IMR-90 (cell line): Measurements from ENCODE around the gene ZNF217. TPM values are rescaled to one million over a fixed set of nuclear protein-coding genes. Genes with fewer than 3 reads are reported as not detected.

Source experiments
- ATAC-seq: fragments of 200-7000 bp; cut with Tn5 transposase; 2 replicates; pipeline ENCODE4 v1.9.1; 2020; ENCODE audit warnings: low read depth, mild to moderate bottlenecking, moderate library complexity
- BruUV-seq: library from RNA; stranded (reverse); fragments of 400-500 nt; replicated peaks from 2 replicates; lab custom pipeline; 2021; lab: Mats Ljungman, UMichigan
- CTCF ChIA-PET: fragments of 300-600 bp; formaldehyde crosslinking; extraction: SDS; loops from one replicate; lab custom pipeline; 2021; ENCODE audit warnings: antibody characterized with exemption; lab: Yijun Ruan, JAX
- POLR2A ChIA-PET: fragments of 300-600 bp; sonication (Branson Sonifier 250); formaldehyde crosslinking; loops from one replicate; lab custom pipeline; 2022; ENCODE audit warnings: antibody characterized with exemption; ENCODE audit not compliant: unreplicated experiment; lab: Charles Lee
- DNase-seq: peaks from one replicate; pipeline ENCODE4 v3.0.0; 2013
- H2AFZ ChIP-seq: replicated peaks from 2 replicates; pipeline ENCODE3; 2013; ENCODE audit warnings: low read length, mild to moderate bottlenecking; ENCODE audit not compliant: poor library complexity
- H2AK5ac ChIP-seq: 2 replicates; pipeline ENCODE4 v1.6.1; 2013; ENCODE audit warnings: low read depth, low read length, inconsistent platforms
- H2AK9ac ChIP-seq: replicated peaks from 2 replicates; pipeline ENCODE3; 2013; ENCODE audit warnings: mild to moderate bottlenecking, low read depth, low read length, moderate library complexity; ENCODE audit not compliant: poor library complexity
- H2BK120ac ChIP-seq: 2 replicates; pipeline ENCODE4 v1.6.1; 2013; ENCODE audit warnings: low read depth, low read length, inconsistent platforms
- H2BK15ac ChIP-seq: 3 replicates; pipeline ENCODE4 v1.6.1; 2013; ENCODE audit warnings: low read depth, low read length, inconsistent platforms
- H2BK20ac ChIP-seq: 2 replicates; pipeline ENCODE4 v1.6.1; 2013; ENCODE audit warnings: low read depth, mild to moderate bottlenecking, inconsistent platforms, low read length, moderate library complexity
- H2BK5ac ChIP-seq: 2 replicates; pipeline ENCODE4 v1.6.1; 2013; ENCODE audit warnings: mild to moderate bottlenecking, low read depth, low read length, inconsistent platforms; ENCODE audit not compliant: poor library complexity, severe bottlenecking
- H3K14ac ChIP-seq: replicated peaks from 2 replicates; pipeline ENCODE4 v1.6.1; 2013; ENCODE audit warnings: low read depth, low read length, inconsistent platforms
- H3K18ac ChIP-seq: 2 replicates; pipeline ENCODE4 v1.6.1; 2013; ENCODE audit warnings: low read depth, low read length, control low read depth
- H3K23ac ChIP-seq: 2 replicates; pipeline ENCODE4 v1.6.1; 2013; ENCODE audit warnings: low read depth, low read length, inconsistent platforms
- H3K27ac ChIP-seq: 2 replicates; pipeline ENCODE4 v1.5.1; 2013; ENCODE audit warnings: mild to moderate bottlenecking, control low read depth, low read length; ENCODE audit not compliant: insufficient read depth
- H3K27me3 ChIP-seq: 2 replicates; pipeline ENCODE4 v1.6.1; 2013; ENCODE audit warnings: low read length; ENCODE audit not compliant: control insufficient read depth, insufficient read depth
- H3K36me3 ChIP-seq: 2 replicates; pipeline ENCODE4 v1.6.1; 2013; ENCODE audit warnings: low read length, mixed read lengths; ENCODE audit not compliant: control insufficient read depth, insufficient read depth
- H3K4ac ChIP-seq: 2 replicates; pipeline ENCODE4 v1.6.1; 2013; ENCODE audit warnings: low read depth, low read length, inconsistent platforms
- H3K4me1 ChIP-seq: 2 replicates; pipeline ENCODE4 v1.6.1; 2013; ENCODE audit warnings: low read length, mixed read lengths; ENCODE audit not compliant: control insufficient read depth, insufficient read depth
- H3K4me2 ChIP-seq: 2 replicates; pipeline ENCODE4 v1.6.1; 2013; ENCODE audit warnings: low read depth, mild to moderate bottlenecking, control low read depth, low read length, moderate library complexity
- H3K4me3 ChIP-seq: 2 replicates; pipeline ENCODE4 v1.5.1; 2013; ENCODE audit warnings: low read depth, mild to moderate bottlenecking, control low read depth, low read length, moderate library complexity; ENCODE audit not compliant: insufficient read depth
- H3K56ac ChIP-seq: 2 replicates; pipeline ENCODE4 v1.6.1; 2013; ENCODE audit warnings: low read length, inconsistent platforms; ENCODE audit not compliant: insufficient read depth; ENCODE audit errors: extremely low read depth
- H3K79me1 ChIP-seq, 2 experiments: 2 replicates each; pipeline ENCODE4 v1.6.1; 2013; ENCODE audit warnings: low read length in 2 of 2, inconsistent platforms in 1 of 2, low read depth in 1 of 2
- H3K9ac ChIP-seq: 2 replicates; pipeline ENCODE4 v1.6.1; 2013; ENCODE audit warnings: low read depth, low read length, control low read depth
- H3K9me1 ChIP-seq: 2 replicates; pipeline ENCODE4 v1.6.1; 2013; ENCODE audit warnings: low read length, inconsistent platforms; ENCODE audit not compliant: insufficient read depth
- H3K9me3 ChIP-seq: 2 replicates; pipeline ENCODE4 v1.6.1; 2013; ENCODE audit warnings: low read length; ENCODE audit not compliant: control insufficient read depth, insufficient read depth
- H4K20me1 ChIP-seq: 2 replicates; pipeline ENCODE4 v1.6.1; 2013; ENCODE audit warnings: low read length, inconsistent platforms; ENCODE audit not compliant: insufficient read depth
- H4K5ac ChIP-seq: 2 replicates; pipeline ENCODE4 v1.6.1; 2013; ENCODE audit warnings: mild to moderate bottlenecking, low read depth, low read length, control low read depth
- H4K8ac ChIP-seq, 2 experiments: 2 replicates each; pipeline ENCODE4 v1.6.1; 2013; ENCODE audit warnings: low read depth in 2 of 2, low read length in 2 of 2, control low read depth in 1 of 2, inconsistent platforms in 1 of 2
- H4K91ac ChIP-seq: 2 replicates; pipeline ENCODE4 v1.6.1; 2013; ENCODE audit warnings: low read depth, low read length, inconsistent platforms; ENCODE audit not compliant: insufficient read depth
- CEBPB ChIP-seq: IDR thresholded peaks from 2 replicates; pipeline ENCODE4 v1.6.1; 2012; ENCODE audit warnings: low read depth, low read length, improper control_type of control experiment
- FOS ChIP-seq: fragments of 150-350 bp; IDR thresholded peaks from 2 replicates; pipeline ENCODE4 v1.6.1; 2016; ENCODE audit warnings: low read depth, low read length
- MAFK ChIP-seq: IDR thresholded peaks from 2 replicates; pipeline ENCODE4 v1.6.1; 2012; ENCODE audit warnings: low read depth, low read length, improper control_type of control experiment
- NFE2L2 ChIP-seq: fragments of 150-350 bp; IDR thresholded peaks from 2 replicates; pipeline ENCODE4 v1.6.1; 2016; ENCODE audit warnings: low read depth, mild to moderate bottlenecking, low read length
- POLR2A ChIP-seq: IDR thresholded peaks from 2 replicates; pipeline ENCODE4 v1.6.1; 2012; ENCODE audit warnings: mild to moderate bottlenecking, low read depth, low read length
- RCOR1 ChIP-seq: IDR thresholded peaks from 2 replicates; pipeline ENCODE4 v1.6.1; 2012; ENCODE audit warnings: mild to moderate bottlenecking, low read length, improper control_type of control experiment; ENCODE audit not compliant: insufficient replicate concordance
- WGBS, 2 experiments: methylation state at CpG; one replicate each; pipeline versions ENCODE4 v1.1.5 to v1.1.7; 2013; ENCODE audit warnings: missing lambda C conversion rate in 2 of 2; ENCODE audit not compliant: insufficient read length in 1 of 2; ENCODE audit errors: extremely low coverage in 2 of 2; 5-methylcytosine and 5-hydroxymethylcytosine counted together
- dilution Hi-C: fragments of 300-500 bp; cut with HindIII; formaldehyde crosslinking; loops from one replicate; pipeline ENCODE4 v1.14.3; 2018; ENCODE audit warnings: low sequenced_read_pairs; ENCODE audit not compliant: unreplicated experiment
- in situ Hi-C: fragments of 300-500 bp; cut with MboI; formaldehyde crosslinking; loops from 3 replicates; pipeline ENCODE4 v1.14.3; 2019; ENCODE audit warnings: low sequenced_read_pairs, inconsistent platforms, mixed read lengths
- intact Hi-C: fragments of 100-400 bp; cut with micrococcal nuclease; formaldehyde crosslinking; loops from 2 replicates; pipeline ENCODE4 v1.10.0; 2022
- polyA plus RNA-seq, 3 experiments: library from polyadenylated mRNA; depleted of rRNA; stranded (reverse); fragments of >200 nt; gene quantifications; 2 replicates each; pipeline ENCODE4 v1.2.3, GENCODE V29; 2012; ENCODE audit warnings: low replicate concordance in 1 of 3
- total RNA-seq: library from RNA; depleted of rRNA; stranded (reverse); fragments of >200 nt; gene quantifications from 2 replicates; pipeline ENCODE4 v1.2.3, GENCODE V29; 2012
- TF ChIP-seq, protein P1 (sequence below): fragments of 150-350 bp; IDR thresholded peaks from 2 replicates; pipeline ENCODE4 v1.6.1; 2017; ENCODE audit warnings: mild to moderate bottlenecking, antibody characterized with exemption, low read length, low read depth

Gene ZNF217
- total and polyA plus RNA-seq, 2 of the 4 experiments (the other 2 are of a cell fraction): 9.1 to 27.8 TPM

DNA sequence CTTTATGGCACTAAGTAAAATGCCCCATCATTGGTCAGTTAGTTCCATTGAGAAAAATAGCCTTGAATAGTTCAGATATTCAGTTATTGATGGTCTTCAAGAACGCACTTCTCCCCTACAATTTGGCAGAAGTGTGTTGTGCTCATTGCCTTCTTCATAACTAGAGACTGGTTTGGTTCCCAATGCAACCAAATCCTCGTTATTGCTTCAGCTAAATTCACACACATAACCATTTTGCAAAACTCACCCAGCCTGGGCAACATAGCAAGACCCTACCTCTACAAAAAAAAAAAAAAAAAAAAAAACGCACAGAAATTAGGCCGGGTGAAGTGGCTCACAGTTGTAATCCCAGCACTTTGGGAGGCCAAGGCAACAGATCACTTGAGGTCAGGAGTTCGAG, 32.1 kb downstream of the ZNF217 start:
- Histone ChIP-seq H3K14ac (no peak overlapping the region), H2BK5ac (no peak overlapping the region), H2AK5ac (no peak overlapping the region), H2BK20ac (no peak overlapping the region), H3K9me1 (0 out of 2 replicates have a peak, but pooled peaks cover 2% of the 10 kb centered on the region), H3K79me1 (peaks cover 3 to 9% of the 10 kb centered on the region in 2 experiments; a peak in 3 of 4 replicates), H4K20me1 (no peaks in the 10 kb centered on the region), H3K4me1 (no peaks in the 10 kb centered on the region), H2AFZ (no peak overlapping the region), H3K4me2 (no peak overlapping the region), H3K4me3 (no peak overlapping the region), H3K23ac (no peak overlapping the region), H3K18ac (no peak overlapping the region), H3K4ac (no peak overlapping the region), H3K27ac (no peak overlapping the region), H2BK120ac (no peak overlapping the region), H4K91ac (no peak overlapping the region), H2AK9ac (no peak overlapping the region), H3K9ac (no peak overlapping the region), H2BK15ac (no peak overlapping the region), H3K9me3 (no peaks in the 10 kb centered on the region), H4K5ac (no peak overlapping the region), H3K56ac (no peak overlapping the region), H3K27me3 (no peaks in the 10 kb centered on the region), H3K36me3 (peaks cover 15% of the 10 kb centered on the region), H4K8ac (no peak overlapping the region)
- no CpG with 5 or more reads among the region's 5 CpGs for WGBS, 2 experiments
- TF ChIP-seq MAFK: no peak
- no peak for TF ChIP-seq POLR2A
- no peak for TF ChIP-seq RCOR1
- no peak for TF ChIP-seq NFE2L2
- no peak for TF ChIP-seq CEBPB
- no peak for TF ChIP-seq FOS
- TF ChIP-seq, protein P1, sequence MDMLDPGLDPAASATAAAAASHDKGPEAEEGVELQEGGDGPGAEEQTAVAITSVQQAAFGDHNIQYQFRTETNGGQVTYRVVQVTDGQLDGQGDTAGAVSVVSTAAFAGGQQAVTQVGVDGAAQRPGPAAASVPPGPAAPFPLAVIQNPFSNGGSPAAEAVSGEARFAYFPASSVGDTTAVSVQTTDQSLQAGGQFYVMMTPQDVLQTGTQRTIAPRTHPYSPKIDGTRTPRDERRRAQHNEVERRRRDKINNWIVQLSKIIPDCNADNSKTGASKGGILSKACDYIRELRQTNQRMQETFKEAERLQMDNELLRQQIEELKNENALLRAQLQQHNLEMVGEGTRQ: no peak
- CTCF ChIA-PET: interaction anchor here (0.7 kb wide), 1 partner anchor 388 kb away, joined by 3 read pairs; no protein-coding TSS in a partner anchor
- DNase-seq: no peak
- dilution Hi-C loops: no loop called here
- POLR2A ChIA-PET: no interaction called here
- no peak for ATAC-seq
- in situ Hi-C loops: no loop called here
- no TSS peak for BruUV-seq
- intact Hi-C loops: no loop called here
